A549 treated with DMSO at 1 μM for 4 hours (cell line): ENCODE measurements around the gene CASP10. TPM values are rescaled to one million over a fixed set of nuclear protein-coding genes. Genes with fewer than 3 reads are reported as not detected.

Experiments used
- total RNA-seq: library from RNA; stranded (reverse); fragments of 200-300 nt; extraction: Qiagen RNA extraction; gene quantifications from 5 replicates; pipeline ENCODE4 v1.2.3, GENCODE V29; 2022; ENCODE audit warnings: low read depth

The CASP10 gene
- 1.8 to 2.7 TPM (median 2.5 TPM) in 5 replicates for total RNA-seq

DNA sequence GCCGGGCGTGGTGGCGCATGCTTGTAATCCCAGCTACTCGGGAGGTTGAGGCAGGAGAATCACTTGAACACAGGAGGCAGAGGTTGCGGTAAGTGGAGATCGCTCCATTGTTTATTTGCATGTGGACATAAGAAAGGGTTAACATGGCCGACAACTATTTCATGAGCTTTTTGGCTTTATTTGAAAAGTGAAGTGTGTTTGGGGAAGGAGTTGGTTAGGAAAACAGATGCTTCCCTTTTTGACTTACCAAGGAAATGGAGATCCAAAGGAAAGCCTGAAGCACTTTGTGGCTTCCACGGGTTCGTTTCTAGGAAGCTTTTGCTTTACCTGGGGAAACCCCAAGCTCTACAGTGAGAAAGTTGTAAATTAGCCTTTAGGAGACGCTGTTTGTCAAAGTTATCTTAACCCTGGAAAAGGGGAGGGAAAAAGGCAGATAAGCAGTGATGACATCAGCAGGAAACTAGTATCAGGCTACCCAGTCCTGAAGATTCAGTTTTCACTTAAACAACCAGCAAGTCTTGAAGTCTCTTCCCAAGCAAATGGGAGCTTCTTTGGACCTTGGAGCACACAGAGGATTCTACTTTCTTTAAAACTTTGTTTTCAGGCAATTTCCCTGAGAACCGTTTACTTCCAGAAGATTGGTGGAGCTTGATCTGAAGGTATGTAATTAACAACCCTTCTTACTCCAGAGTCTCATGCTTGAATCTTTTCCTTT is at the start of gene CASP10:
Gene CASP10 (plus strand): TSS at position 492 of the 715 bp plus-strand sequence. CDS start 2,637 bp downstream, outside the sequence.

DNA sequence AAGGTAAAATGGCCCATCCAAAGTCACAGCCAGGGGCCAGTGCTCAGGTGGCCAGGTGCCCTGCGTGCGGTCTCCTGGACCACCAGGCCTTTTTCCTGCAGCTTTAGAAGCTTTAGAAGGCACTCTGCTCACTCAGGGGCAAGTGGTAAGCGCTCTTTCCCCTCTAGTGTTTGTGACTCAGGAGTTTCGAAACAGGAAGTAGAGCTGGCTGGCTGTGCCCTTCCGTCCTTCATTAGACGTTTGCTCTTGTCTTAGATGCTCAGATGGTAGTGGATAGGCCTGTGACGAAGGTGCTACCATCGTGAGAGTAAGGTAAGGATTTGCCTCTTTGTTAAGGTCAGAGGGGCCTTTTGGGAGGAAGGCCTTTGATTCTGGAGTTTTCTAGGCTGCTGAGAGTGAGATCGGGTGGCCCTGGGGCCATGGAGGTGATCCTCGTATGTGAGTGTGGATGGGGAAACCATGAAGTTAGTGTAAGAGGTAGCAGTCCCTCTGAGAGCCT is 77.4 kb downstream of the CASP10 start, which contains the start of gene CASP8:
Gene CASP8 (plus strand): TSS at position 235 of the 499 bp plus-strand sequence. CDS start 5,951 bp downstream, outside the sequence.

Other genes starting within 250 kb of the CASP10 start
- 9.8 to 19.3 TPM (median 15.4 TPM) in 5 replicates for gene ORC2, start 219.5 kb upstream of the CASP10 start, total RNA-seq
- 2.7 to 5.8 TPM (median 4.8 TPM) in 5 replicates for gene HYCC2, start 111.5 kb upstream of the CASP10 start, total RNA-seq
- gene NDUFB3, start 111.1 kb upstream of the CASP10 start, total RNA-seq = 126 to 148 TPM (median 138 TPM) in 5 replicates
- gene CFLAR, start 67.0 kb upstream of the CASP10 start, total RNA-seq = 63.4 to 80.2 TPM (median 72.4 TPM) in 5 replicates
- 31.5 to 39.4 TPM (median 35.5 TPM) in 5 replicates for gene CASP8, start 77.4 kb downstream of the CASP10 start, total RNA-seq
- gene FLACC1, start 174.2 kb downstream of the CASP10 start, total RNA-seq = 0.14 to 0.45 TPM in 2 of 5 replicates, not detected in the others